WI38 (cell line): Measurements from ENCODE around the gene GRM4.

Experiments
- H3K4me3 ChIP-seq: 2 replicates; pipeline ENCODE4 v1.5.1; 2011; ENCODE audit warnings: low read depth, mild to moderate bottlenecking, control low read depth, low read length
- CTCF ChIP-seq: IDR thresholded peaks from 2 replicates; pipeline ENCODE4 v1.5.1; 2012; ENCODE audit warnings: low read depth, mild to moderate bottlenecking, control low read depth, low read length

The GRM4 gene

GRCh38 chr6:33994472-33995308 is 151.2 kb downstream of the GRM4 start:
- H3K4me3 ChIP-seq: no peak overlapping the region
- no peak for TF ChIP-seq CTCF

DNA sequence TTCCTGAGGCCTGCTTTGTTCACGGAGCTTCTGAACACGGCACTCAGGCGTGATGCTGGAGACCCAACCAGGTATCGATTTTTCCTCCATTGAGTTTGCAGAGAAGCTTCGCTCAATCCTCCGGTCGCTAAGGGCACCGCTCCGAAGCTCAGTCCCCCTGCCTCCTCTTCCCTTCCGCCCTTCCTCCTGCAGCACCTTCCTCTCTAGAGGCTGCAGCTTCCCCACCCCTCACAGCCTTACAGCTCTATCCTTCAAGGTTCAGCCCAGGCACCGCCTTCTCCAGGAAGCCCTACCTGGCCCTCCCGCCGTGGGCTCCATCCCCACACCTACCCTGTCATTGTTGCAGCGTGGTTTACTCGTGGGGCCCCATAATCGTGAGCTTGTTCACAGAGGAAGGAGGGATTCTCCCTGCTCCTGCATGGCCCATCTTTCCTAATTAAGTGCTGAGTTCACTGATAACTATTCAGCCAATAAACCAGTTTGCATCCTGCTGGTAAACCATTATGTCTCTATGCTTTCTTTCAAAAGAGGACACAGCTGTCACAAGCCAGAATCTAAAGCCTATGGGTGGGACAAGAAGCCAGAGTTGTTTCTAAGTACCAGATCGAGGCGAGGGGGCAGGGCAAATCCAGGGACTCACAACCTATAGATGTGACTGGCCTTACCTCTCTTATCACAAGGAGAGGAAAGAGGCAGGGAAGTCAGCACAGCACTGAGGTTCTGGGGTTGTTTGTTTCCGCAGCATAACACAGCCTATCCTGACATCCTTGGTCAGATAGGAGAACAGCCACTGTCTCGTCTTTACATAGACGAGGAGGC is 152.0 kb downstream of the GRM4 start:
- no peak overlapping the region for H3K4me3 ChIP-seq
- TF ChIP-seq CTCF: no peak

DNA sequence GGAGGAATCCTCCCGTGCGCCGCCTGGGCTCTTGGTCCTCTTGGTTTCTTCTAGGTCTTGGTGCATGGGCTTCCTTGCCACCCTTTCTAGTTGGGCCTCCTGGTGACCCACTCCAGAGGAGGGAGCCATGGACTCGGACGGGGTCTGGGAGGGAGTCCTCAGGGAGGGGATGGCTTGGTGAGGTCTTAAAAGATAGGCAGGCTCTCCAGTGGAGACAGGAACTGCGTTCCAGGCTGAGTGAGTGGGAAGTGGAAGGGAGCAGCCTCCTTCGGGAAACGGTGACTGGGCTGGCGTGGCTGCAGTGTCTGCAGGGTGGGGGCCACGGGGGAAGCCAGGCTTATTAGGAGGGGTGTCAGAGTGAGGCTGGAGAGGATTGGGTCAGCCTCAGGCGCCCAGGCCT is 152.8 kb downstream of the GRM4 start:
- H3K4me3 ChIP-seq: no peak overlapping the region
- no peak for TF ChIP-seq CTCF

- no peak overlapping the region for H3K4me3 ChIP-seq
- no peak for TF ChIP-seq CTCF
These were observed 153.7 kb downstream of the GRM4 start for GRCh38 chr6:33992191-33992590.

GRCh38 chr6:33991610-33992009 is 154.3 kb downstream of the GRM4 start:
- no peak for TF ChIP-seq CTCF
- no peak overlapping the region for H3K4me3 ChIP-seq

DNA sequence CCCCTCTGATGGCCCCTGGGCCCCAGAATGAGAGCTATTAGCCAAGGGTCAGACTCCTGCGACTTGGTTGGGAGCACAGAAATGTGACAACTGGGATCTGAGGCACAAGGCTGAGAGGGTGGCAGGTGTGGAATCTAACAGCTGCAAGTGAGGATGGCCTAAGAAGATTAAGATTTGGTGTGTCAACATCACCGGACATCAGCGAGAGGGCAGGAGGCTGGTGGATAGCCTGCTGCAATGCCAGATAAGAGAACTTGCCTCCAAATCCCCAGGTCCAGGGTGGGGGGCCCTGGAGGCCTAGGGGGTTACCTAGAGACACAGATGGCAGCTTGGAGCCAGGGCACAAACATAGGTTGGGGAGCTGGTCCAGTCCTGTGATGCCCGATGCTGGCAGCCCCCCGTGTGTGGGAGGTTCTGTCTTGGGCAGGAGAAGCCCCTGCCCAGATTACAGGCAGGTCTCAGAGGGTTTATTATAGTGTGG is 155.8 kb downstream of the GRM4 start:
- no peak for TF ChIP-seq CTCF

More for the DNA sequence above, 155.8 kb downstream of the GRM4 start:
- no peak overlapping the region for H3K4me3 ChIP-seq
